ENCODE data around the gene KDM5A. TPM values are rescaled to one million over a fixed set of nuclear protein-coding genes. Genes with fewer than 3 reads are reported as not detected.

Gene KDM5A
- polyA plus RNA-seq, 1 donor from 2014 or later, result 11.2 TPM

DNA sequence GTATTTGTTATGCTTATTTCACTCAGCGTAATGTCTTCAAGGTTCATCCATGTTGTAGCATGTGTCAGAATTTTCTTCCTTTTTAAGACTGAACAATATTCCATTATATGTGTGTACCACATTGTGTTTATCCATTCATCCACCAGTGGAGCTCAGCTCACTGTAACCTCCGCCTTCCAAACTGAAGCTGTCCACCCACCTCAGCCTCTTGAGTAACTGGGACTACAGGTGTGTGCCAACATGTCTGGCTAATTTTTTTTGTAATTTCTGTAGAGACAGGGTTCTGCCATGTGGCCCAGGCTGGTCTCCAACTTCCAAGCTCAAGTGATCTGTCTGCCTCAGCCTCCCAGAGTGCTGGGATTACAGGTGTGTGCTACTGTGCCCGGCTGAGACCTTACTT, 33.4 kb upstream of the KDM5A start:
- no peak overlapping the region for H3K4me2 ChIP-seq (ENCODE audit: low read length)
- no peaks in the 10 kb centered on the region for H3K9me3 ChIP-seq (ENCODE audit: low read length)
- H3F3A ChIP-seq (ENCODE audit: insufficient read depth, low read length, poor library complexity, severe bottlenecking), result no peaks in the 10 kb centered on the region
- H2AFZ ChIP-seq (ENCODE audit: low read depth, low read length), result no peak overlapping the region
- H3K27ac ChIP-seq (ENCODE audit: low read length), result no peak overlapping the region
- no peak overlapping the region for H3K4me3 ChIP-seq (ENCODE audit: low read length)
- H4K20me1 ChIP-seq (ENCODE audit: insufficient read depth), result no peaks in the 10 kb centered on the region
- H3K27me3 ChIP-seq (ENCODE audit: insufficient read depth, low read depth, low read length), result no peaks in the 10 kb centered on the region
- no peak for TF ChIP-seq POLR2AphosphoS5 (IDR thresholded peaks at IDR 0.05)
- TF ChIP-seq, protein P1, sequence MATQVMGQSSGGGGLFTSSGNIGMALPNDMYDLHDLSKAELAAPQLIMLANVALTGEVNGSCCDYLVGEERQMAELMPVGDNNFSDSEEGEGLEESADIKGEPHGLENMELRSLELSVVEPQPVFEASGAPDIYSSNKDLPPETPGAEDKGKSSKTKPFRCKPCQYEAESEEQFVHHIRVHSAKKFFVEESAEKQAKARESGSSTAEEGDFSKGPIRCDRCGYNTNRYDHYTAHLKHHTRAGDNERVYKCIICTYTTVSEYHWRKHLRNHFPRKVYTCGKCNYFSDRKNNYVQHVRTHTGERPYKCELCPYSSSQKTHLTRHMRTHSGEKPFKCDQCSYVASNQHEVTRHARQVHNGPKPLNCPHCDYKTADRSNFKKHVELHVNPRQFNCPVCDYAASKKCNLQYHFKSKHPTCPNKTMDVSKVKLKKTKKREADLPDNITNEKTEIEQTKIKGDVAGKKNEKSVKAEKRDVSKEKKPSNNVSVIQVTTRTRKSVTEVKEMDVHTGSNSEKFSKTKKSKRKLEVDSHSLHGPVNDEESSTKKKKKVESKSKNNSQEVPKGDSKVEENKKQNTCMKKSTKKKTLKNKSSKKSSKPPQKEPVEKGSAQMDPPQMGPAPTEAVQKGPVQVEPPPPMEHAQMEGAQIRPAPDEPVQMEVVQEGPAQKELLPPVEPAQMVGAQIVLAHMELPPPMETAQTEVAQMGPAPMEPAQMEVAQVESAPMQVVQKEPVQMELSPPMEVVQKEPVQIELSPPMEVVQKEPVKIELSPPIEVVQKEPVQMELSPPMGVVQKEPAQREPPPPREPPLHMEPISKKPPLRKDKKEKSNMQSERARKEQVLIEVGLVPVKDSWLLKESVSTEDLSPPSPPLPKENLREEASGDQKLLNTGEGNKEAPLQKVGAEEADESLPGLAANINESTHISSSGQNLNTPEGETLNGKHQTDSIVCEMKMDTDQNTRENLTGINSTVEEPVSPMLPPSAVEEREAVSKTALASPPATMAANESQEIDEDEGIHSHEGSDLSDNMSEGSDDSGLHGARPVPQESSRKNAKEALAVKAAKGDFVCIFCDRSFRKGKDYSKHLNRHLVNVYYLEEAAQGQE (IDR thresholded peaks at IDR 0.05; ENCODE audit: borderline replicate concordance), result no peak
- no peak for TF ChIP-seq RAD21 (conservative IDR thresholded peaks at IDR 0.05)
- no peak for TF ChIP-seq SMC3 (conservative IDR thresholded peaks at IDR 0.05; ENCODE audit: poor library complexity)
- TF ChIP-seq EZH2 (IDR thresholded peaks at IDR 0.05; ENCODE audit: borderline replicate concordance, insufficient read depth, low read length, poor library complexity, severe bottlenecking), result no peak
- no peak for TF ChIP-seq EP300 (conservative IDR thresholded peaks at IDR 0.05; ENCODE audit: poor library complexity, severe bottlenecking)
- TF ChIP-seq, protein P2, sequence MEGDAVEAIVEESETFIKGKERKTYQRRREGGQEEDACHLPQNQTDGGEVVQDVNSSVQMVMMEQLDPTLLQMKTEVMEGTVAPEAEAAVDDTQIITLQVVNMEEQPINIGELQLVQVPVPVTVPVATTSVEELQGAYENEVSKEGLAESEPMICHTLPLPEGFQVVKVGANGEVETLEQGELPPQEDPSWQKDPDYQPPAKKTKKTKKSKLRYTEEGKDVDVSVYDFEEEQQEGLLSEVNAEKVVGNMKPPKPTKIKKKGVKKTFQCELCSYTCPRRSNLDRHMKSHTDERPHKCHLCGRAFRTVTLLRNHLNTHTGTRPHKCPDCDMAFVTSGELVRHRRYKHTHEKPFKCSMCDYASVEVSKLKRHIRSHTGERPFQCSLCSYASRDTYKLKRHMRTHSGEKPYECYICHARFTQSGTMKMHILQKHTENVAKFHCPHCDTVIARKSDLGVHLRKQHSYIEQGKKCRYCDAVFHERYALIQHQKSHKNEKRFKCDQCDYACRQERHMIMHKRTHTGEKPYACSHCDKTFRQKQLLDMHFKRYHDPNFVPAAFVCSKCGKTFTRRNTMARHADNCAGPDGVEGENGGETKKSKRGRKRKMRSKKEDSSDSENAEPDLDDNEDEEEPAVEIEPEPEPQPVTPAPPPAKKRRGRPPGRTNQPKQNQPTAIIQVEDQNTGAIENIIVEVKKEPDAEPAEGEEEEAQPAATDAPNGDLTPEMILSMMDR (IDR thresholded peaks at IDR 0.05; ENCODE audit: poor library complexity, severe bottlenecking), result no peak
- TF ChIP-seq TAF1 (IDR thresholded peaks at IDR 0.05; ENCODE audit: low read depth), result no peak
- no peak for TF ChIP-seq MXI1 (conservative IDR thresholded peaks at IDR 0.05; ENCODE audit: poor library complexity, severe bottlenecking)
- no peaks in the 10 kb centered on the region for H3K79me2 ChIP-seq (replicated peaks; ENCODE audit: insufficient read depth, low read length)
- no peaks in the 10 kb centered on the region for H3K9me2 ChIP-seq (ENCODE audit: insufficient read depth, low read length)
- no peaks in the 10 kb centered on the region for H3K36me3 ChIP-seq (ENCODE audit: insufficient read depth, low read length)
- no peak overlapping the region for H3K9ac ChIP-seq (ENCODE audit: low read length)

DNA sequence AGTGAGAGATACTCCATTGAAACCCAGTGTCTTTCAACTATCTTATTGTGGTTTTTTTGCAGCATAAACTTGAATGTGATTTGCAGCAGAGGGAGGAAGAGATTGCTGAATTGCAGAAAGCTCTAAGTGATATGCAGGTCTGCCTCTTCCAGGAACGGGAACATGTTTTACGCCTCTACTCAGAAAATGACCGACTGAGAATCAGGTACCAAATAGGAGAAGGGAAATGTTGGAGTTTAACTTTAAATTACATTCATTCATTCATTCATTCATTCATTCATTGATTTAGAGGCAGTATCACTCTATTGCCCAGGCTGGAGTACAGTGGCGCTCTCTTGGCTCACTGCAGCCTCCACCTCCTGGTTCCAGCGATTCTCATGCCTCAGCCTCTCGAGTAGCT, 29.3 kb upstream of the KDM5A start:
- no peak overlapping the region for H3K27ac ChIP-seq (ENCODE audit: low read length)
- no peak overlapping the region for H3K4me3 ChIP-seq (ENCODE audit: low read length)
- TF ChIP-seq, protein P1 (IDR thresholded peaks at IDR 0.05; ENCODE audit: borderline replicate concordance), result no peak
- TF ChIP-seq TAF1 (IDR thresholded peaks at IDR 0.05; ENCODE audit: low read depth) (no peak), EP300 (conservative IDR thresholded peaks at IDR 0.05; ENCODE audit: poor library complexity, severe bottlenecking) (no peak), POLR2AphosphoS5 (IDR thresholded peaks at IDR 0.05) (no peak), EZH2 (IDR thresholded peaks at IDR 0.05; ENCODE audit: borderline replicate concordance, insufficient read depth, low read length, poor library complexity, severe bottlenecking) (no peak), SMC3 (conservative IDR thresholded peaks at IDR 0.05; ENCODE audit: poor library complexity) (no peak), RAD21 (conservative IDR thresholded peaks at IDR 0.05) (no peak), MXI1 (conservative IDR thresholded peaks at IDR 0.05; ENCODE audit: poor library complexity, severe bottlenecking) (no peak)
- TF ChIP-seq, protein P2 (IDR thresholded peaks at IDR 0.05; ENCODE audit: poor library complexity, severe bottlenecking), result no peak
- no peak overlapping the region for H3K9ac ChIP-seq (ENCODE audit: low read length)
- H3K4me2 ChIP-seq (ENCODE audit: low read length), result no peak overlapping the region
- H3K9me2 ChIP-seq (ENCODE audit: insufficient read depth, low read length), result no peaks in the 10 kb centered on the region
- H4K20me1 ChIP-seq (ENCODE audit: insufficient read depth), result no peaks in the 10 kb centered on the region
- no peaks in the 10 kb centered on the region for H3K27me3 ChIP-seq (ENCODE audit: insufficient read depth, low read depth, low read length)
- H3K79me2 ChIP-seq (replicated peaks; ENCODE audit: insufficient read depth, low read length), result no peaks in the 10 kb centered on the region
- no peaks in the 10 kb centered on the region for H3K36me3 ChIP-seq (ENCODE audit: insufficient read depth, low read length)
- H3K9me3 ChIP-seq (ENCODE audit: low read length), result no peaks in the 10 kb centered on the region
- H2AFZ ChIP-seq (ENCODE audit: low read depth, low read length), result no peak overlapping the region
- no peaks in the 10 kb centered on the region for H3F3A ChIP-seq (ENCODE audit: insufficient read depth, low read length, poor library complexity, severe bottlenecking)
